ENCODE data around the gene GCGR. TPM values are rescaled to one million over a fixed set of nuclear protein-coding genes. Genes with fewer than 3 reads are reported as not detected.
"Not testable (repeated sequence)": the region's sequence is repeated elsewhere in the genome, so short reads cannot be mapped to it uniquely, and the experiment has no call there.

The GCGR gene
- total RNA-seq, 1 donor from 2014 or later, result not detected

- H3K4me3 ChIP-seq (ENCODE audit: low read depth, low read length), result peak within 1 kb of the TSS; percentile 89
- no peak for TF ChIP-seq CTCF (conservative IDR thresholded peaks at IDR 0.05; ENCODE audit: low read depth, low read length)
These were observed 29.4 kb downstream of the GCGR start, which contains the start of gene MCRIP1 for GRCh38 chr17:81833160-81833920. Gene MCRIP1 (minus strand): TSS chr17:81833291. CDS start chr17:81824506, 8,785 bp downstream.

GRCh38 chr17:81833921-81834830, 30.2 kb downstream of the GCGR start:
- peak overlapping the region; percentile 89 for H3K4me3 ChIP-seq (ENCODE audit: low read depth, low read length)
- no peak for TF ChIP-seq CTCF (conservative IDR thresholded peaks at IDR 0.05; ENCODE audit: low read depth, low read length)
- DNase-seq (ENCODE audit: low read depth), result no peak

More at GRCh38 chr17:81833160-81833920, 29.4 kb downstream of the GCGR start, which contains the start of gene MCRIP1:
- no peak for DNase-seq (ENCODE audit: low read depth)

- TF ChIP-seq CTCF (conservative IDR thresholded peaks at IDR 0.05; ENCODE audit: low read depth, low read length), result no peak
- peak within 1 kb of the TSS; percentile 89 for H3K4me3 ChIP-seq (ENCODE audit: low read depth, low read length)
- DNase-seq (ENCODE audit: low read depth), result no peak
These were observed 30.9 kb downstream of the GCGR start, which contains the start of gene PPP1R27 for GRCh38 chr17:81834831-81835267. Gene PPP1R27 (minus strand): TSS chr17:81835050. CDS start chr17:81834953, 97 bp downstream.

GRCh38 chr17:81837641-81838040, 33.7 kb downstream of the GCGR start:
- DNase-seq (ENCODE audit: low read depth), result no peak
- no peak for TF ChIP-seq CTCF (conservative IDR thresholded peaks at IDR 0.05; ENCODE audit: low read depth, low read length)
- H3K4me3 ChIP-seq (ENCODE audit: low read depth, low read length), result no peak overlapping the region

GRCh38 chr17:81838753-81839255, 34.9 kb downstream of the GCGR start:
- DNase-seq (ENCODE audit: low read depth), result no peak
- TF ChIP-seq CTCF (conservative IDR thresholded peaks at IDR 0.05; ENCODE audit: low read depth, low read length), result no peak
- no peak overlapping the region for H3K4me3 ChIP-seq (ENCODE audit: low read depth, low read length)

GRCh38 chr17:81839301-81839700, 35.4 kb downstream of the GCGR start:
- H3K4me3 ChIP-seq (ENCODE audit: low read depth, low read length), result no peak overlapping the region
- DNase-seq (ENCODE audit: low read depth), result no peak
- no peak for TF ChIP-seq CTCF (conservative IDR thresholded peaks at IDR 0.05; ENCODE audit: low read depth, low read length)

- DNase-seq (ENCODE audit: low read depth); H3K4me3 ChIP-seq (ENCODE audit: low read depth, low read length): not testable (repeated sequence)
These were observed 36.1 kb downstream of the GCGR start for GRCh38 chr17:81840059-81840458.

All from epithelial cell of proximal tubule (primary cell).